ENCODE measurements around the gene SH3D21. TPM values are rescaled to one million over a fixed set of nuclear protein-coding genes. Genes with fewer than 3 reads are reported as not detected.
A peak's percentile ranks its signal among the peaks of the same experiment; 100 is the strongest.

Gene SH3D21
- total RNA-seq, 1 donor from 2014 or later: 1.5 TPM

- DNase-seq (ENCODE audit: low spot score): no peak
- peak; percentile 53 for ATAC-seq
Observed at GRCh38 chr1:36328713-36329112, 22.5 kb downstream of the SH3D21 start.

GRCh38 chr1:36329817-36330216 lies 23.6 kb downstream of the SH3D21 start:
- ATAC-seq (no peak), DNase-seq (ENCODE audit: low spot score) (no peak)

- no peak for ATAC-seq
Observed at GRCh38 chr1:36330940-36331339, 24.8 kb downstream of the SH3D21 start.

GRCh38 chr1:36337830-36338229 lies 31.7 kb downstream of the SH3D21 start:
- DNase-seq (ENCODE audit: low spot score) (no peak), ATAC-seq (no peak)

More at GRCh38 chr1:36330940-36331339, 24.8 kb downstream of the SH3D21 start:
- no peak for DNase-seq (ENCODE audit: low spot score)

- peak; percentile 10 for ATAC-seq
- no peak for DNase-seq (ENCODE audit: low spot score)
Observed at GRCh38 chr1:36339215-36339614, 33.0 kb downstream of the SH3D21 start.

- ATAC-seq: no peak
- no peak for DNase-seq (ENCODE audit: low spot score)
Observed at GRCh38 chr1:36339615-36340014, 33.4 kb downstream of the SH3D21 start.

GRCh38 chr1:36341626-36342320 lies 35.6 kb downstream of the SH3D21 start:
- DNase-seq (ENCODE audit: low spot score) (no peak), ATAC-seq (no peak)

- DNase-seq (ENCODE audit: low spot score) (no peak), ATAC-seq (peak; percentile 68)
Observed at GRCh38 chr1:36342426-36343185, 36.4 kb downstream of the SH3D21 start.

- ATAC-seq (no peak), DNase-seq (ENCODE audit: low spot score) (no peak)
Observed at GRCh38 chr1:36343651-36344394, 37.7 kb downstream of the SH3D21 start.

- no peak for DNase-seq (ENCODE audit: low spot score)
Observed at GRCh38 chr1:36344395-36344680, 38.2 kb downstream of the SH3D21 start.

GRCh38 chr1:36345353-36345752 lies 39.2 kb downstream of the SH3D21 start:
- ATAC-seq: no peak
- no peak for DNase-seq (ENCODE audit: low spot score)

More at GRCh38 chr1:36344395-36344680, 38.2 kb downstream of the SH3D21 start:
- ATAC-seq: no peak

GRCh38 chr1:36346741-36347370 lies 40.7 kb downstream of the SH3D21 start:
- DNase-seq (ENCODE audit: low spot score) (no peak), ATAC-seq (no peak)

GRCh38 chr1:36349241-36349671 lies 43.1 kb downstream of the SH3D21 start:
- DNase-seq (ENCODE audit: low spot score) (no peak), ATAC-seq (no peak)

- no peak for ATAC-seq
- no peak for DNase-seq (ENCODE audit: low spot score)
Observed at GRCh38 chr1:36349839-36350238, 43.7 kb downstream of the SH3D21 start.

GRCh38 chr1:36350659-36351226 lies 44.6 kb downstream of the SH3D21 start:
- DNase-seq (ENCODE audit: low spot score) (no peak), ATAC-seq (peak; percentile 14)

- DNase-seq (ENCODE audit: low spot score): no peak
- ATAC-seq: no peak
Observed at GRCh38 chr1:36351227-36351977, 45.2 kb downstream of the SH3D21 start.

GRCh38 chr1:36352125-36352909 lies 46.1 kb downstream of the SH3D21 start:
- no peak for ATAC-seq

GRCh38 chr1:36352910-36353878 lies 47.0 kb downstream of the SH3D21 start:
- DNase-seq (ENCODE audit: low spot score) (no peak), ATAC-seq (no peak)

More at GRCh38 chr1:36352125-36352909, 46.1 kb downstream of the SH3D21 start:
- DNase-seq (ENCODE audit: low spot score): no peak
